Fibroblast of mammary gland (primary cell): ENCODE data around the gene C2orf42.
"Not testable (repeated sequence)": the region's sequence is repeated elsewhere in the genome, so short reads cannot be mapped to it uniquely, and the experiment has no call there.

Experiments
- DNase-seq: peaks from one replicate; pipeline ENCODE4 v3.0.0-alpha.2; 2010; ENCODE audit warnings: low read depth
- H3K4me3 ChIP-seq: 2 replicates; pipeline ENCODE4 v1.5.1; 2011; ENCODE audit warnings: low read depth, mild to moderate bottlenecking, low read length, moderate library complexity; ENCODE audit not compliant: control insufficient read depth
- CTCF ChIP-seq: conservative IDR thresholded peaks from 2 replicates; pipeline ENCODE4 v1.5.1; 2011; ENCODE audit warnings: low read depth, low read length, inconsistent platforms; ENCODE audit not compliant: control insufficient read depth, insufficient read depth

Gene C2orf42

GRCh38 chr2:70111752-70112591, 78.8 kb downstream of the C2orf42 start:
- DNase-seq: peak; percentile 80
- no peak for TF ChIP-seq CTCF
- no peak overlapping the region for H3K4me3 ChIP-seq

- H3K4me3 ChIP-seq, DNase-seq: not testable (repeated sequence)
Observed at GRCh38 chr2:70110397-70110796, 80.4 kb downstream of the C2orf42 start.

- H3K4me3 ChIP-seq, DNase-seq: not testable (repeated sequence)
Observed at GRCh38 chr2:70106138-70106537, 84.7 kb downstream of the C2orf42 start.

DNA sequence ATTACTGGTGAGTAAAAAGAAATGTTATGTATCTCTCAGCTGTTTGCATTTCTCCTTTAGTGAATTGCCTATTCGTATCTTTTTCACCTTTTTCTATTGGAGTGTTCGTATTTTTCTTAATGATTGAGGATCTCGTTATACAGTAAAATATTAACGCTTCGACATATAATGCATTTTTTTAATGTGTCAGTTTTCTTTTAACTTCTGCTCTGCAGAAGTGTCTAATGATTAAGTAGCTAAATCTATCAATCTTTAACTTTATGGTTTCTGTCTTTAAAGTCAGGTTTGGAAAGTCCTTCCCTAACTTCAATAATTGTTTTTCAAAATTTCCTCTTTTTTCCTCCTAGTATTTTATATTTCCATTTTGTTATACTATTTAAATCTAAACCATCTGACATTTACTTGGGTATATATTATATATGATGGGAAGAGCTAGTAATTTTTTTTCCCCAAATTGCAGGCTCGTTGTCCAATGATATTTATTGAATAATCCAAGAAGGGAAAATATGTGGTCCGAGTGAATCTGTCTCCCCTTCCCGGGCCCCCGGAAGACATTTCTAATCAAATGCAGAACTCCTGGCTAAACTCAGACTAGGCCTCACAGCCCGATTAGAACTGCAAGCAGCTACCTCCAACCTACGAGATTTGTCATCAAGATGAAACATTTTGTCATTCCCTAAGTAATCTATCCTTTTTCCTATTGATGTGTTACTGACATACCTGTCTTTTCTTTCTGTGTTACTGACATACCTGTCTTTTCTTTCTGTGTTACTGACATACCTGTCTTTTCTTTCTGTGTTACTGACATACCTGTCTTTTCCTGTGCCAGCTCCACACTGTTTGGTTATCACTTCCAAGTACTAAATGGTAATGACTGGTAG, 86.3 kb downstream of the C2orf42 start:
- peak; percentile 59 for DNase-seq
- H3K4me3 ChIP-seq: no peak overlapping the region
- TF ChIP-seq CTCF: no peak

DNA sequence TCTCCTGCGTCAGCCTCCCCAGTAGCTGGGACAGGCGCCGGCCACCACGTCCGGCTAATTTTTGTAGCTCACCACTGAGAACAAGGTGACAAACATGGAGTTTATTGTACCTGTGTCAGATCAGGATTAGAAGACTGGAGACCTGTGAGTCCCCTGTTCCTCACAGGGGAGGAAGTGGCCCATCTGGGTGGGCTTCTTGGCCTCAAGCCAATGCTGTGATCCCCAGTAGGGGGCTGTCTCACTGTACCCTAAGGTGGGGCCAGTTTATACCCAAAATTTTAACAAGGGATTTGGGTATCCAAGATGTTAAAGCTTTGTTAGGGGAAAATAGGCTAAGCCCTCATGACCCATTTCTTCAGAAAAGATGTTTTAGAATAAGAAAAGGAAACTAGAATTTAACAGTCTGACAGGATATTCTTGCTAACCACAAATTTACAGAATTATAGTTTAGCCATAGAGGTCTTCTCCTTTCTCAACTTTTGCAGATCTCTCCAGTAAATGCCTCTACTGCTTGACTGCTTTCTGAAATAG, 87.2 kb downstream of the C2orf42 start:
- no peak for TF ChIP-seq CTCF
- no peak overlapping the region for H3K4me3 ChIP-seq
- DNase-seq: no peak

- DNase-seq, H3K4me3 ChIP-seq: not testable (repeated sequence)
Observed at GRCh38 chr2:70102323-70102905, 88.4 kb downstream of the C2orf42 start.

DNA sequence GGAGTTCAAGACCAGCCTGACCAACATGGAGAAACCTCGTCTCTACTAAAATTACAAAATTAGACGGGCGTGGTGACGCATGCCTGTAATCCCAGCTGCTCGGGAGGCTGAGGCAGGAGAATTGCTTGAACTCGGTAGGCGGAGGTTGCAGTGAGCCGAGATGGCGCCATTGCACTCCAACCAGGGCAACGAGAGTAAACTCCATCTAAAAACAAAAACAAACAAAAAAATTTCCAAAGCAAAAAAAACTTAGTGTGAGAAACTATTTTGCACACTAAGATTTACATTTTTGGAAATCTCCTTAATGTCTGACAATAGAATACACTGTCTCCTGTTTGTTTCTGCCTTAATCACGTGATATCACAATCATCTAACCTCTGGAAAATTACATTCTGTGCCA, 89.1 kb downstream of the C2orf42 start:
- not testable (repeated sequence) for DNase-seq, H3K4me3 ChIP-seq

GRCh38 chr2:70101174-70101573, 89.6 kb downstream of the C2orf42 start:
- H3K4me3 ChIP-seq: no peak overlapping the region
- DNase-seq: no peak
- TF ChIP-seq CTCF: no peak
